Ishikawa (cell line): ENCODE results near the gene SH3RF3.

Experiments
- CEBPB ChIP-seq: IDR thresholded peaks from 2 replicates; pipeline ENCODE4 v1.6.1; 2012
- CREB1 ChIP-seq: IDR thresholded peaks from 2 replicates; pipeline ENCODE4 v1.6.1; 2012; ENCODE audit warnings: low read depth
- EGR1 ChIP-seq: IDR thresholded peaks from 2 replicates; pipeline ENCODE4 v1.6.1; 2012
- EP300 ChIP-seq: IDR thresholded peaks from 2 replicates; pipeline ENCODE4 v1.6.1; 2012; ENCODE audit warnings: borderline replicate concordance
- FOXM1 ChIP-seq: IDR thresholded peaks from 2 replicates; pipeline ENCODE4 v1.6.1; 2012; ENCODE audit warnings: low read depth, borderline replicate concordance
- NFIC ChIP-seq: IDR thresholded peaks from 2 replicates; pipeline ENCODE4 v1.6.1; 2012
- RAD21 ChIP-seq: IDR thresholded peaks from 2 replicates; pipeline ENCODE4 v1.6.1; 2012; ENCODE audit warnings: low read depth
- TAF1 ChIP-seq: IDR thresholded peaks from 2 replicates; pipeline ENCODE4 v1.6.1; 2012; ENCODE audit warnings: low read depth, mild to moderate bottlenecking
- TCF12 ChIP-seq: IDR thresholded peaks from 2 replicates; pipeline ENCODE4 v1.6.1; 2012; ENCODE audit warnings: low read depth
- TEAD4 ChIP-seq: IDR thresholded peaks from 2 replicates; pipeline ENCODE4 v1.6.1; 2012
- YY1 ChIP-seq: IDR thresholded peaks from 2 replicates; pipeline ENCODE4 v1.6.1; 2012; ENCODE audit warnings: low read depth
- ZBTB7A ChIP-seq: IDR thresholded peaks from 2 replicates; pipeline ENCODE4 v1.6.1; 2012; ENCODE audit warnings: low read depth
- TF ChIP-seq, protein P1 (sequence below): IDR thresholded peaks from 2 replicates; pipeline ENCODE4 v1.6.1; 2012
- TF ChIP-seq, protein P2 (sequence below): IDR thresholded peaks from 2 replicates; pipeline ENCODE4 v1.6.1; 2012
- TF ChIP-seq, protein P3 (sequence below): IDR thresholded peaks from 2 replicates; pipeline ENCODE4 v1.6.1; 2012; ENCODE audit warnings: low read depth, mild to moderate bottlenecking

SH3RF3 gene

DNA sequence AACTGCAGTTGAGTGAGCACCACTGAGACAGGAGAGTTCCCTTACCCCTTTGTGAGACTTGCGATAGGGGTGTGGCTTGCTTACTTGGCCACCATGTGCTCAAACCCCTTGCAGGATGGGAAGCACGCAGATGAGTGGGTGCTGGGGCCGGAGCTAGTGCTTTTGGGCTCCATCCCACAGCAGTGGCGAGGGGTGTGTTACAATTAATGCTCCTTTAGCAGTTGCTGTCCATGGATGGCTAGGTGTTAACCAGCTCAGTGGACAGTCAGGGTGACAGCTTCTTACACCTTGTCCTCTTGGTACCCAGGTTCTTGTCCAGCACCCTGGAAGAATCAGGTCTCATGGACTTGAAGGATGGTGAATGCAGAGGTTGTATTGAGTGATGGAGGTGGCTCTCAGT lies 103.9 kb downstream of the SH3RF3 start:
- no peak for TF ChIP-seq TCF12
- TF ChIP-seq CREB1: no peak
- TF ChIP-seq ZBTB7A: no peak
- no peak for TF ChIP-seq EGR1
- no peak for TF ChIP-seq TEAD4
- TF ChIP-seq TAF1: no peak
- TF ChIP-seq, protein P1, sequence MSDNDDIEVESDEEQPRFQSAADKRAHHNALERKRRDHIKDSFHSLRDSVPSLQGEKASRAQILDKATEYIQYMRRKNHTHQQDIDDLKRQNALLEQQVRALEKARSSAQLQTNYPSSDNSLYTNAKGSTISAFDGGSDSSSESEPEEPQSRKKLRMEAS: no peak
- TF ChIP-seq FOXM1: no peak

DNA sequence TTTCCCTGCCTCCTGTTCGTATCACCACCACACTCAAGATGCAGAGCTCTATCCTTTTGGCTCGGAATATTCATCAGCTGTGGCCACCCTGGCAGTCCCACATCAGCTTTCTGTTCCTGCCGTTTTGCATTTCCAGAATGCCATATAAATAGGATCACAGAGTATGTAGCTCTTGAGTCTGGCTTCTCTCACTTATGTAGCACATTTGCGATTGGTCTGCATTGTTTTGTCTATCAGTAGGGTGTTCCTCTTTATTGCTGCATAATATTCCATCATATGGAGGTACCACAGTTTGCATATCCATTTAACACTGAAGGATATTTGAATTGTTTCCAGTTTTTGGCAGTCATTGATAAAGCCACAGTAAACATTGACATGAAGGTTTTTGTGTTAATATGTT lies 104.6 kb downstream of the SH3RF3 start:
- TF ChIP-seq EP300 (no peak), CREB1 (no peak), NFIC (no peak), TCF12 (no peak), YY1 (no peak), CEBPB (no peak)
- TF ChIP-seq, protein P2, sequence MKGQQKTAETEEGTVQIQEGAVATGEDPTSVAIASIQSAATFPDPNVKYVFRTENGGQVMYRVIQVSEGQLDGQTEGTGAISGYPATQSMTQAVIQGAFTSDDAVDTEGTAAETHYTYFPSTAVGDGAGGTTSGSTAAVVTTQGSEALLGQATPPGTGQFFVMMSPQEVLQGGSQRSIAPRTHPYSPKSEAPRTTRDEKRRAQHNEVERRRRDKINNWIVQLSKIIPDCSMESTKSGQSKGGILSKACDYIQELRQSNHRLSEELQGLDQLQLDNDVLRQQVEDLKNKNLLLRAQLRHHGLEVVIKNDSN: no peak
- TF ChIP-seq, protein P1: no peak

DNA sequence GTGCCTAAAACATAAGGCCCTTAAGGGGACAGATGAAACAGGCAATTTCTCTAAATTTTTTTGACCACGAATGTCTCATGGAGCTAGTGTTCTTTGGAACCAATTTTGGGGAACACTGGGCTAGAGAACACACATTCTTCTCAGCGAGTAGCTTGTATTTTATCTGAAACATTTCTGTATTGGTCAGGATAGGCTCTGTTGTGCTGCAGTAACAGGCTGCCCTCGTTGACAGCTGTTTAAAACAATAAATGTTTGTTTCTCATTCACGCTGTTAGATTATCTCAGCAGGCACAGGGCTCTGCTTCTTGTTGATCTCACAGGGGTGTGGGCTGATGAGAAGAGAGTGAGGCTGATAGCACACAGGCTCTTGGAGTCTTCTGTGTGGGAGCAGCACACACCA lies 105.3 kb downstream of the SH3RF3 start:
- no peak for TF ChIP-seq NFIC
- TF ChIP-seq ZBTB7A: no peak

DNA sequence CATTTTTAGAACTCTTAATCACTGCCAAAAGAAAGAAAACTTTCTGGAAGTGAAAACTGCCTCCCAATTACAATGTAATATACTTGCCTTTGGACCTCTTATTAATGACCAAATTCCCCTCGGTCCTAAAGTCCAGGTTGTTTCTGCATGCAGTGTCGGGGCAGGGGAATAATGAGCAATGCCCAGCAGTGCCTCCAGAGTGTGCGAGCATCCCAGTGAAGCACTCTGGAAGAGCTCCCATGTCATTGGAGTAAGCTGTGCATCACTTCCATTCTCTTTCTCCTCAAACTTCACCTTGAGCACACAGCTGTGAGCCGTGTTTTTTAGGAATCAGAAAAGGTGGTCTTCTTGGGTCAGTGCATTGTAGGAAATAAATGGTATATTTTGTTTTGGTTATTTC lies 107.1 kb downstream of the SH3RF3 start:
- TF ChIP-seq ZBTB7A (no peak), EGR1 (no peak), CEBPB (no peak), EP300 (no peak), TCF12 (no peak), FOXM1 (no peak), TAF1 (no peak), CREB1 (no peak), RAD21 (no peak), NFIC (no peak), YY1 (no peak), TEAD4 (no peak)
- TF ChIP-seq, protein P2: no peak
- TF ChIP-seq, protein P3, sequence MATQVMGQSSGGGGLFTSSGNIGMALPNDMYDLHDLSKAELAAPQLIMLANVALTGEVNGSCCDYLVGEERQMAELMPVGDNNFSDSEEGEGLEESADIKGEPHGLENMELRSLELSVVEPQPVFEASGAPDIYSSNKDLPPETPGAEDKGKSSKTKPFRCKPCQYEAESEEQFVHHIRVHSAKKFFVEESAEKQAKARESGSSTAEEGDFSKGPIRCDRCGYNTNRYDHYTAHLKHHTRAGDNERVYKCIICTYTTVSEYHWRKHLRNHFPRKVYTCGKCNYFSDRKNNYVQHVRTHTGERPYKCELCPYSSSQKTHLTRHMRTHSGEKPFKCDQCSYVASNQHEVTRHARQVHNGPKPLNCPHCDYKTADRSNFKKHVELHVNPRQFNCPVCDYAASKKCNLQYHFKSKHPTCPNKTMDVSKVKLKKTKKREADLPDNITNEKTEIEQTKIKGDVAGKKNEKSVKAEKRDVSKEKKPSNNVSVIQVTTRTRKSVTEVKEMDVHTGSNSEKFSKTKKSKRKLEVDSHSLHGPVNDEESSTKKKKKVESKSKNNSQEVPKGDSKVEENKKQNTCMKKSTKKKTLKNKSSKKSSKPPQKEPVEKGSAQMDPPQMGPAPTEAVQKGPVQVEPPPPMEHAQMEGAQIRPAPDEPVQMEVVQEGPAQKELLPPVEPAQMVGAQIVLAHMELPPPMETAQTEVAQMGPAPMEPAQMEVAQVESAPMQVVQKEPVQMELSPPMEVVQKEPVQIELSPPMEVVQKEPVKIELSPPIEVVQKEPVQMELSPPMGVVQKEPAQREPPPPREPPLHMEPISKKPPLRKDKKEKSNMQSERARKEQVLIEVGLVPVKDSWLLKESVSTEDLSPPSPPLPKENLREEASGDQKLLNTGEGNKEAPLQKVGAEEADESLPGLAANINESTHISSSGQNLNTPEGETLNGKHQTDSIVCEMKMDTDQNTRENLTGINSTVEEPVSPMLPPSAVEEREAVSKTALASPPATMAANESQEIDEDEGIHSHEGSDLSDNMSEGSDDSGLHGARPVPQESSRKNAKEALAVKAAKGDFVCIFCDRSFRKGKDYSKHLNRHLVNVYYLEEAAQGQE: no peak
- TF ChIP-seq, protein P1: no peak

DNA sequence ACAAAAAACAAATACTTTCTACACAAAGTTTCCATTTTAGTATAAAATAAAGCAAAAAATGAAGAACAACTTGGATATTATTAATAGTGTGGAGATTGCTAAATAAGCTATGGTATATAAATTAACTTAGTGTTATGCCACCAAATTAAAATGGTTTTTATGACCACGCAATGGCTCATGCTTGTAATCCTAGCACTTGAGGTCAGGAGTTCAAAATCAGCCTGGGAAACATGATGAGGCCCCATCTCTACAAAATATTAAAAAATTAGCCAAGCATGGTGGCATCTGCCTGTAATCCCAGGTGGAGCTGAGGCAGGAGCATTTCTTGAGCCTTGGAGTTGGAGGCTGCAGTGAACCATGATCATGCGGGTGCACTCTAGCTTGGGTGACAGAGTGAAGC lies 108.8 kb downstream of the SH3RF3 start:
- TF ChIP-seq TEAD4 (no peak), ZBTB7A (no peak), TAF1 (no peak), TCF12 (no peak), CEBPB (no peak), EP300 (no peak), EGR1 (no peak), YY1 (no peak), RAD21 (no peak), NFIC (no peak)
- TF ChIP-seq, protein P2: no peak
- TF ChIP-seq, protein P3: no peak
- TF ChIP-seq, protein P1: no peak

DNA sequence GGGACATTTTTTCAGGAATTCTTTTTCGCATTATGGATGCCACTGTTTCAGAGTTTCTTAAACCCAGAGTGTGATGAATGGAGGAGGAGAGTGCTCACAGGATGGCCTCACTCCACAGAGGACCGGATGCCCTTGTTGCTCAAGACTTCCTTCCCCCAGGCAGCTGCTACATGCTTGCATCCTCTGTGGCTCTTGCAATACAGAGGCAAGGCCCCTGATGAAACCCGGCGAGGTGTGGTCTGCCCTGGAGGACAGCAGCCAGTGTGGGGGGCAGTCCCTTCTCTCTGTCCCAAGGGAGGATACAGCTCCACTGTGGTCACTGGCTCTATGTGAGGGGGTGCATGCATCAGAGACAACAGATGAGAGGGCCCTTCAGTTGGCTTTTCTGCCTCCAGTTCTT lies 109.6 kb downstream of the SH3RF3 start:
- no peak for TF ChIP-seq CREB1
- no peak for TF ChIP-seq TAF1
- no peak for TF ChIP-seq FOXM1
- TF ChIP-seq YY1: no peak
- TF ChIP-seq, protein P3: no peak
- no peak for TF ChIP-seq EP300
- TF ChIP-seq, protein P2: no peak
- no peak for TF ChIP-seq RAD21
- no peak for TF ChIP-seq TCF12
- TF ChIP-seq, protein P1: no peak
- no peak for TF ChIP-seq NFIC
- no peak for TF ChIP-seq TEAD4
- TF ChIP-seq ZBTB7A: no peak
- no peak for TF ChIP-seq EGR1
- no peak for TF ChIP-seq CEBPB
